A549 (cell line): ENCODE results near the gene NXN.

Experiments used
- CHD2 ChIP-seq: fragments of 150-350 bp; IDR thresholded peaks from 2 replicates; pipeline ENCODE4 v1.6.1; 2014; ENCODE audit warnings: low read length; ENCODE audit not compliant: partially characterized antibody
- CTCF ChIP-seq: fragments of >200 bp; sonication (Bioruptor Twin); formaldehyde crosslinking; IDR thresholded peaks from 3 replicates; pipeline ENCODE4 v1.5.1; 2016
- EP300 ChIP-seq, 2 experiments: fragments of >200 bp; sonication (Bioruptor Twin); formaldehyde crosslinking; IDR thresholded peaks; 2 replicates in 1 of 2; 3 replicates in 1 of 2; pipeline ENCODE4 v1.6.1; 2016 to 2017
- GATA3 ChIP-seq: IDR thresholded peaks from 2 replicates; pipeline ENCODE4 v1.6.1; 2012; ENCODE audit warnings: borderline replicate concordance
- HOXA7 ChIP-seq: fragments of 250-450 bp; sonication (Bioruptor Pico); IDR thresholded peaks from 2 replicates; pipeline ENCODE4 v1.5.0; 2020; ENCODE audit warnings: mild to moderate bottlenecking, moderate library complexity
- POLR2A ChIP-seq: IDR thresholded peaks from 2 replicates; pipeline ENCODE4 v1.6.1; 2012; ENCODE audit warnings: mild to moderate bottlenecking, low read length
- POLR2AphosphoS2 ChIP-seq: conservative IDR thresholded peaks from 2 replicates; pipeline ENCODE4 v1.6.1; 2012; ENCODE audit warnings: low read length, improper control_type of control experiment, inconsistent platforms

- TF ChIP-seq HOXA7 (no peak), POLR2A (no peak), CTCF (no peak), CHD2 (no peak), POLR2AphosphoS2 (no peak), EP300 (IDR thresholded peaks at IDR 0.05) (no peak), GATA3 (no peak)
These were observed 9.2 kb downstream of the NXN start for GRCh38 chr17:970364-970763.
